Chondrocyte (in vitro differentiated cells): ENCODE data around the gene ATP11A. TPM values are rescaled to one million over a fixed set of nuclear protein-coding genes. Genes with fewer than 3 reads are reported as not detected.
"Not testable (repeated sequence)": the region's sequence is repeated elsewhere in the genome, so short reads cannot be mapped to it uniquely, and the experiment has no call there.

Source experiments
- DNase-seq: peaks from one replicate; pipeline ENCODE4 v3.0.0; 2021; ENCODE audit warnings: mixed read lengths, low spot score
- H3K27ac Mint-ChIP-seq: one replicate; pipeline ENCODE4 v1.8.0; 2021; ENCODE audit warnings: mild to moderate bottlenecking, moderate library complexity, mixed read lengths; ENCODE audit not compliant: unreplicated experiment
- H3K27me3 Mint-ChIP-seq: 2 replicates; pipeline ENCODE4 v1.8.0; 2021; ENCODE audit warnings: low read depth, mixed read lengths
- H3K36me3 Mint-ChIP-seq: 2 replicates; pipeline ENCODE4 v1.8.0; 2021; ENCODE audit warnings: low read depth, mixed read lengths
- H3K4me1 Mint-ChIP-seq: 2 replicates; pipeline ENCODE4 v1.8.0; 2021; ENCODE audit warnings: low read depth, mild to moderate bottlenecking, mixed read lengths
- H3K4me3 Mint-ChIP-seq: one replicate; pipeline ENCODE4 v1.8.0; 2021; ENCODE audit warnings: mild to moderate bottlenecking, moderate library complexity, mixed read lengths; ENCODE audit not compliant: unreplicated experiment
- H3K9me3 Mint-ChIP-seq: 2 replicates; pipeline ENCODE4 v1.8.0; 2021; ENCODE audit warnings: low read depth, mixed read lengths
- CTCF ChIP-seq: fragments of 200-600 bp; sonication (generic); IDR thresholded peaks from 2 replicates; pipeline ENCODE4 v1.5.0; 2021; ENCODE audit warnings: antibody characterized with exemption, mild to moderate bottlenecking, moderate library complexity
- total RNA-seq: library from RNA; stranded (reverse); gene quantifications from 3 replicates; pipeline ENCODE4 v1.2.1, GENCODE V29; 2021

ATP11A gene
- total RNA-seq, 1 donor from 2014 or later: 13.1 TPM

GRCh38 chr13:112837371-112838037, 147.7 kb downstream of the ATP11A start:
- DNase-seq: no peak
- Mint-ChIP-seq H3K27ac (no peak overlapping the region), H3K36me3 (peaks cover 22% of the 10 kb centered on the region), H3K9me3 (no peaks in the 10 kb centered on the region), H3K4me3 (no peak overlapping the region), H3K4me1 (peaks cover 24% of the 10 kb centered on the region), H3K27me3 (no peaks in the 10 kb centered on the region)
- TF ChIP-seq CTCF: no peak

GRCh38 chr13:112838038-112838841, 148.4 kb downstream of the ATP11A start:
- no peak for DNase-seq
- no peaks in the 10 kb centered on the region for H3K9me3 Mint-ChIP-seq
- peaks cover 21% of the 10 kb centered on the region for H3K36me3 Mint-ChIP-seq
- no peaks in the 10 kb centered on the region for H3K27me3 Mint-ChIP-seq
- no peak overlapping the region for H3K4me3 Mint-ChIP-seq
- TF ChIP-seq CTCF: no peak
- peaks cover 26% of the 10 kb centered on the region for H3K4me1 Mint-ChIP-seq
- H3K27ac Mint-ChIP-seq: no peak overlapping the region

GRCh38 chr13:112838842-112839117, 148.9 kb downstream of the ATP11A start:
- TF ChIP-seq CTCF: no peak
- no peak overlapping the region for H3K4me3 Mint-ChIP-seq
- H3K9me3 Mint-ChIP-seq: no peaks in the 10 kb centered on the region
- H3K4me1 Mint-ChIP-seq: peaks cover 24% of the 10 kb centered on the region
- H3K27me3 Mint-ChIP-seq: no peaks in the 10 kb centered on the region
- peaks cover 21% of the 10 kb centered on the region for H3K36me3 Mint-ChIP-seq
- DNase-seq: no peak
- no peak overlapping the region for H3K27ac Mint-ChIP-seq

GRCh38 chr13:112839356-112840105, 149.7 kb downstream of the ATP11A start:
- DNase-seq: no peak
- H3K27me3 Mint-ChIP-seq: no peaks in the 10 kb centered on the region
- H3K27ac Mint-ChIP-seq: no peak overlapping the region
- H3K36me3 Mint-ChIP-seq: peaks cover 19% of the 10 kb centered on the region
- H3K4me3 Mint-ChIP-seq: no peak overlapping the region
- H3K4me1 Mint-ChIP-seq: peaks cover 24% of the 10 kb centered on the region
- TF ChIP-seq CTCF: no peak
- no peaks in the 10 kb centered on the region for H3K9me3 Mint-ChIP-seq

GRCh38 chr13:112840472-112841302, 150.8 kb downstream of the ATP11A start:
- Mint-ChIP-seq H3K36me3 (peaks cover 17% of the 10 kb centered on the region), H3K4me1 (peaks cover 24% of the 10 kb centered on the region)

GRCh38 chr13:112841303-112842015, 151.6 kb downstream of the ATP11A start:
- Mint-ChIP-seq H3K4me1 (peaks cover 24% of the 10 kb centered on the region), H3K36me3 (peaks cover 17% of the 10 kb centered on the region)
- H3K27me3 Mint-ChIP-seq, H3K4me3 Mint-ChIP-seq, H3K9me3 Mint-ChIP-seq, H3K27ac Mint-ChIP-seq, DNase-seq: not testable (repeated sequence)

More at GRCh38 chr13:112840472-112841302, 150.8 kb downstream of the ATP11A start:
- Mint-ChIP-seq H3K27me3 (no peaks in the 10 kb centered on the region), H3K9me3 (no peaks in the 10 kb centered on the region), H3K4me3 (no peak overlapping the region), H3K27ac (no peak overlapping the region)
- no peak for DNase-seq
- no peak for TF ChIP-seq CTCF
